Common myeloid progenitor, CD34-positive (primary cell): ENCODE measurements around the gene SLC4A1.

Source experiments
- CTCF ChIA-PET: fragments of 350-600 bp; sonication (Branson Sonifier 250); formaldehyde crosslinking; loops from one replicate; lab custom pipeline; 2021; ENCODE audit warnings: antibody characterized with exemption; lab: Charles Lee
- POLR2A ChIA-PET: fragments of 350-600 bp; sonication (Branson Sonifier 250); formaldehyde crosslinking; loops from one replicate; lab custom pipeline; 2021; ENCODE audit warnings: antibody characterized with exemption; lab: Charles Lee
- DNase-seq, 3 donors: peaks; one replicate each; pipeline versions ENCODE4 v3.0.0 to v3.0.0-alpha.2; 2013
- H3K27ac ChIP-seq, 2 experiments: 1 replicate in 1 of 2; 2 replicates in 1 of 2; pipeline ENCODE4 v1.7.0; 2013; ENCODE audit warnings: inconsistent platforms in 2 of 2, low read length in 2 of 2, mild to moderate bottlenecking in 2 of 2, low read depth in 1 of 2, moderate library complexity in 1 of 2; ENCODE audit not compliant: severe bottlenecking in 2 of 2, insufficient read depth in 1 of 2, poor library complexity in 1 of 2
- H3K27me3 ChIP-seq, 5 experiments: replicated peaks in 2 of 5; 1 replicate in 3 of 5; 2 replicates in 2 of 5; pipeline versions ENCODE4 v1.6.1 to v1.7.0; 2013; ENCODE audit warnings: low read length in 4 of 5, mild to moderate bottlenecking in 2 of 5, moderate library complexity in 2 of 5, inconsistent platforms in 1 of 5; ENCODE audit not compliant: insufficient read depth in 5 of 5, control insufficient read depth in 4 of 5
- H3K36me3 ChIP-seq, 4 experiments: 1 replicate in 2 of 4; 2 replicates in 2 of 4; pipeline versions ENCODE4 v1.6.1 to v1.7.0; 2013; ENCODE audit warnings: low read length in 3 of 4, control low read depth in 1 of 4, mild to moderate bottlenecking in 1 of 4; ENCODE audit not compliant: control insufficient read depth in 4 of 4, insufficient read depth in 4 of 4
- H3K4me1 ChIP-seq, 4 experiments: 1 replicate in 3 of 4; 2 replicates in 1 of 4; pipeline versions ENCODE4 v1.6.1 to v1.7.1; 2013; ENCODE audit warnings: low read length in 3 of 4, mild to moderate bottlenecking in 3 of 4, control low read depth in 1 of 4, inconsistent platforms in 1 of 4, moderate library complexity in 1 of 4; ENCODE audit not compliant: control insufficient read depth in 4 of 4, insufficient read depth in 4 of 4; ENCODE audit errors: control extremely low read depth in 1 of 4
- H3K4me3 ChIP-seq, 7 experiments: 1 replicate in 4 of 7; 2 replicates in 3 of 7; pipeline versions ENCODE4 v1.5.1 to v1.7.0; 2013; ENCODE audit warnings: mild to moderate bottlenecking in 7 of 7, low read length in 6 of 7, moderate library complexity in 6 of 7, inconsistent platforms in 2 of 7, low read depth in 2 of 7, control low read depth in 1 of 7; ENCODE audit not compliant: insufficient read depth in 4 of 7, control insufficient read depth in 1 of 7; ENCODE audit errors: extremely low read depth in 1 of 7
- H3K9me3 ChIP-seq, 5 experiments: 1 replicate in 4 of 5; 2 replicates in 1 of 5; pipeline versions ENCODE4 v1.6.1 to v1.7.1; 2013; ENCODE audit warnings: low read length in 4 of 5, mild to moderate bottlenecking in 2 of 5, inconsistent platforms in 1 of 5, low read depth in 1 of 5, moderate library complexity in 1 of 5; ENCODE audit not compliant: control insufficient read depth in 4 of 5, insufficient read depth in 2 of 5; ENCODE audit errors: control extremely low read depth in 1 of 5
- WGBS: methylation state at CpG from one replicate; pipeline ENCODE4 v1.1.5; 2013; ENCODE audit not compliant: insufficient coverage; 5-methylcytosine and 5-hydroxymethylcytosine counted together

The SLC4A1 gene

DNA sequence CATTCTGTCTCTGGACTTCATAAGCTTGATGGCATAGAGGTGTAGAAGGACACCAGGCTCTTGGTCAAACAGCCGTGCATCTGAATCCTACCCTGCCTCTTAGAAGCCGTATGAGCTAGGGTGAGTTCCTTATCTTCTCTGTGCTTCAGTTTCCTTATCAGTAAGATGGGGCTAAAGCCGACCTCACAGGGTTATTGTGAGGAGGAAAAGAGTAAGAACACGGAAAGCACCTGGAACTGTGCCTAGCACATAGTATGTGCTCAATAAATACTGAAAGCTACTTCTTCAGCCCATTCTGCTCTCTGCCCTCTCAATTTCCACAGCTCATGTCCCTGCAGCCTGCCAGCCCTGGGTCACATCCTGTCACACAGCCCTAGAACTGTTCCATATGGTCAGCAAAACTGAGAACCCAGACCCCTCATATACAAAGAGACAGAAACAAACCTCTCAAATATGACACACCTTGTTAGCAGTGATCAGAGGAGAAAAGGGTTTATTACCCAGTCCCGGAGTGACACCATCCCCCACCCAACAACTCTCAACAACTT is 31.4 kb downstream of the SLC4A1 start:
- ChIA-PET POLR2A (interaction anchor here (0.6 kb wide), 1 partner anchor 12 kb away, joined by 3 read pairs; no protein-coding TSS in a partner anchor), CTCF (interaction anchor here (1.2 to 2.0 kb wide), 2 partner anchors 10 to 15 kb away, joined by 3 to 5 read pairs; no protein-coding TSS in a partner anchor)
- no peaks in the 10 kb centered on the region for H3K36me3 ChIP-seq
- 75% methylated on average over 3 of the region's 5 CpGs for WGBS
- H3K4me1 ChIP-seq = peaks cover 0 to 10% (median 5%) of the 10 kb centered on the region in 4 experiments
- DNase-seq = no peak
- H3K9me3 ChIP-seq = no peaks in the 10 kb centered on the region
- no peaks in the 10 kb centered on the region for H3K27me3 ChIP-seq
- H3K4me3 ChIP-seq = no peak overlapping the region
- H3K27ac ChIP-seq = no peak overlapping the region

DNA sequence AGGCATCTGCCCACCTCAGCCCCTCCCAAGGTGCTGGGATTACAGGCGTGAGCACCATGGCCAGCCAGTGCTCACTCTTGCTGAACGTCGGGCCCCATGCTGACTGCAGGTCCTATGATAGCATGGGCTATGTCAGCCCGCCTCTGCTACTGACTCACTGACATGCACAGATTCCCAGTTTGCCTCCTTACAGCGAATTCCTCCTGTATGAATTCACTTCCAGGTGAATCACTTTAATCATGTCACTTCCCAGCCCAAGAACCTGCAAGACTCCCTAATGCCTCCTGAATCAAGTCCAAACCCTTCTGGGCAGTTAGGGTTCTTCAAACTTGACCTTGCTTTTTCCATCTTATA is 32.4 kb downstream of the SLC4A1 start:
- H3K36me3 ChIP-seq = no peaks in the 10 kb centered on the region
- no peaks in the 10 kb centered on the region for H3K9me3 ChIP-seq
- peaks cover 0 to 6% (median 3%) of the 10 kb centered on the region in 4 experiments for H3K4me1 ChIP-seq
- H3K4me3 ChIP-seq = no peak overlapping the region
- 93% methylated on average over 3 of the region's 5 CpGs for WGBS
- H3K27me3 ChIP-seq = no peaks in the 10 kb centered on the region
- ChIA-PET POLR2A (no interaction called here), CTCF (interaction anchor here (2.0 kb wide), 1 partner anchor 14 kb away, joined by 5 read pairs; no protein-coding TSS in a partner anchor)
- DNase-seq = no peak
- H3K27ac ChIP-seq = no peak overlapping the region

DNA sequence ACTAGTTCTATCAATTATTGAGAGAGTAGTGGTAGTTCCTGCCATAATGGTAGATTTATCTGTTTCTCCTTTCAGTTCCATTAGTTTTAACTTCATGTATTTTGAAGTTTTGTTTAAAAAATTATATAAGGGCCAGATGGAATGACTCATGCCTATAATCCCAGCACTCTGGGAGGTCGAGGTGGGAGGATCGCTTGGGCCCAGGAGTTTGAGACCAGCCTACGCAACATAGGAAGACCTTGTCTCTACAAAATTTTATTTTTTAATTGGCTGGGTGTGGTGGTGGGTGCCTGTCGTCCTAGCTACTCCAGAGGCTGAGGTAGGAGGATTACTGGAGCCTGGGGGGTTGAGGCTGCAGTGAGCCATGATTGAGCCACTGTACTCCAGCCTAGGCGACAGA is 34.4 kb downstream of the SLC4A1 start:
- no peak for DNase-seq
- no peak overlapping the region for H3K27ac ChIP-seq
- H3K4me3 ChIP-seq = no peak overlapping the region
- ChIA-PET CTCF (no interaction called here), POLR2A (no interaction called here)
- peaks cover 0 to 6% (median 2%) of the 10 kb centered on the region in 4 experiments for H3K4me1 ChIP-seq
- 88% methylated on average over 3 of the region's 5 CpGs for whole genome bisulfite sequencing
- no peaks in the 10 kb centered on the region for H3K27me3 ChIP-seq
- no peaks in the 10 kb centered on the region for H3K36me3 ChIP-seq
- no peaks in the 10 kb centered on the region for H3K9me3 ChIP-seq

DNA sequence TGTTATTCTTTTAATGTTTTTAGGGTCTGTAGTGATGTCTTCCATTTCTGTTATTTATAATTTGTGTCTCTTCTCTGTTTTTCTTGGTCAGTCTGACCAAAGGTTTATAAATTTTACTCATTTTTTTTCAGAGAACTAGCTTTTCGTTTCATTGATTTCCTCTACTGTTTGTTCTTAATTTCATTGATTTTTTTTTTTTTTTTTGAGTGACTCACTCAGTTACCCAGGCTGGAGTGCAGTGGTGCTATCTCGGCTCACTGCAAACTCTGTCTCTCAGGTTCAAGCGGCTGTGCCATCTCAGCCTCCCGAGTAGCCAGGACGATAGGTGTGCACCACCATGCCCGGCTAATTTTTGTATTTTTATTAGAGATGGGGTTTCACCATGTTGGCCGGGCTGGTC is 35.9 kb downstream of the SLC4A1 start:
- no peaks in the 10 kb centered on the region for H3K9me3 ChIP-seq
- no peak overlapping the region for H3K27ac ChIP-seq
- H3K4me1 ChIP-seq = peaks cover 0 to 6% (median 2%) of the 10 kb centered on the region in 4 experiments
- ChIA-PET POLR2A (no interaction called here), CTCF (interaction anchor here (0.7 kb wide), 1 partner anchor 11 kb away, joined by 3 read pairs; no protein-coding TSS in a partner anchor)
- WGBS = 100% methylated on average over 5 of the region's 7 CpGs
- no peaks in the 10 kb centered on the region for H3K27me3 ChIP-seq
- no peaks in the 10 kb centered on the region for H3K36me3 ChIP-seq
- DNase-seq = no peak
- no peak overlapping the region for H3K4me3 ChIP-seq

DNA sequence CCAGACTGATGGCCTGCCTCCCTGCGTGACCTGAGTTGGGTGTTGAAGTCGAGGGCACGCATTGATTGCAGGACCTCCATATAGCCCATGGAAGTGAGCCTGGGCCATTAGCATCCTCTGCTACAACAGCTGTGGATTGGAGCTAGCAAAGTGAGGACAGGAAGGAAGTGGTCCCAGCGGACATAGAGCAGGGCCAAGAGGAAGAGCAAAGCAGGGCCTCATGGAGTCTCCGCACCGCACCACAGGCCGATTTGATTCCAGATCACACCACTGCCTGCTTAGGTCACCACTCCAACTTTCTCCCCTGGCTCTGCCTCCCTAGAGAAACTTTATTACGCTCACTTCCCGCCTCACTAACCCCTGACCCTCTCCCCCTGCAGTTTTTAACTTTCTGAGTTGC is 37.8 kb downstream of the SLC4A1 start:
- CTCF ChIA-PET = interaction anchor here (1.4 kb wide), 1 partner anchor 129 kb away, joined by 4 read pairs; no protein-coding TSS in a partner anchor

DNA sequence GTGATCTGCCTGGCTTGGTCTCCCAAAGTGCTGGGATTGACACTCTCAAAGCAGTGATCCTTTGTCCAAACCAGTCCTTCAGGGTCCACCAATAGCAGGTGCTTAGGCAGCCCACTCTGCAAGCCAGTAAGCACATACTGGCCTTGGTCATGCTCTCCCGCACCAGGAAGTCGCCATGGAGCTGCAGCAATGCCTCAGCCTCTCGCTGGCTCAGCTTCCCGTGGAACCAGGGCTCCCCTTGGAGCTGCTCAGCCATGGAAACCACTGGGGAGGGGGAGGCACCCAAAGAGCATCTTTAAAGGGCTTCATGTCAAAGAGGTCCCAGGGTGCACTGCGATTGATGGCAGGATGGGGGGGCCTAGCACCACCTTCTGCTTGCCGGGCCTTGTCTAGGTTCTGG is 38.8 kb downstream of the SLC4A1 start:
- WGBS = 93% methylated on average over 6 of the region's 6 CpGs
- CTCF ChIA-PET = interaction anchor here (1.4 kb wide), 3 partner anchors 9 to 130 kb away, joined by 3 to 4 read pairs (median 3); partner anchors contain the start of gene UBTF
- Histone ChIP-seq H3K4me1 (no peaks in the 10 kb centered on the region), H3K36me3 (no peaks in the 10 kb centered on the region), H3K27ac (no peak overlapping the region), H3K4me3 (no peak overlapping the region), H3K9me3 (no peaks in the 10 kb centered on the region), H3K27me3 (no peaks in the 10 kb centered on the region)
- POLR2A ChIA-PET = no interaction called here
- DNase-seq = no peak

More for the DNA sequence above, 37.8 kb downstream of the SLC4A1 start:
- H3K9me3 ChIP-seq = no peaks in the 10 kb centered on the region
- no peak overlapping the region for H3K27ac ChIP-seq
- H3K4me1 ChIP-seq = peaks cover 0 to 5% (median 2%) of the 10 kb centered on the region in 4 experiments
- no peaks in the 10 kb centered on the region for H3K36me3 ChIP-seq
- no peak overlapping the region for H3K4me3 ChIP-seq
- WGBS = 99% methylated on average over 8 of the region's 9 CpGs
- DNase-seq = no peak
- POLR2A ChIA-PET = no interaction called here
- H3K27me3 ChIP-seq = no peaks in the 10 kb centered on the region

DNA sequence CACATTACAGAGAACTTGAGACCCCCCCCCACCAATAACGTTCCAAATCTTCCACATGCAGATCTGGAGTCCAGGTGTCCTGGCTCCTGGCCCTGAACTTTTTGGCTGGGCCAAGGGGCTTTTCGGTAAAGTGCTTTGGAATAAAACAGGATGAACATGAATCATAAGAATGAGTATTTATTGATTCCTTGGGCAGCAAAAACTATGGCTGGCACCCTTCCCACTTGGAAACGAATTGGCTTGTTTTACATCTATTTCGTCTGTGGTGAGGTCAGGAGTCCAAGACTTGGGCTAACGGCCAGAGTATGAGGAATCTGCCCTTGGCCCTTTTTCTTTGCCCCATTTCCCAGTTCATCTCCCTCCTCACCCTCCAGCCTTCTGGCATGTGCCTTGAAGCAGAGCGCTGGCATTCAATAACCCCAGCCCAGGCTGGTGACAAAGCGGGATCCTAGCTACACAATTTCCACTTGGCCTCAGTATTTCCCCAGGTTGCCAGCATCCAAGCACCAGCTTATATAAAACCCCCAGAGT is 44.3 kb downstream of the SLC4A1 start:
- no peak for DNase-seq
- Histone ChIP-seq H3K36me3 (no peaks in the 10 kb centered on the region), H3K4me3 (no peak overlapping the region), H3K27ac (no peak overlapping the region), H3K4me1 (peaks cover 0 to 18% (median 14%) of the 10 kb centered on the region in 4 experiments), H3K9me3 (no peaks in the 10 kb centered on the region), H3K27me3 (no peaks in the 10 kb centered on the region)
- CTCF ChIA-PET = interaction anchor here (1.4 to 1.8 kb wide), 4 partner anchors 10 to 108 kb away, joined by 3 to 4 read pairs (median 3); no protein-coding TSS in a partner anchor
- WGBS = 96% methylated on average over 4 of the region's 7 CpGs
- POLR2A ChIA-PET = no interaction called here
